GM21447 (cell line): Measurements from ENCODE around the gene ZNF792.
"Not testable (repeated sequence)": the region's sequence is repeated elsewhere in the genome, so short reads cannot be mapped to it uniquely, and the experiment has no call there.

Experiments used
- ATAC-seq: cut with Tn5 transposase; IDR thresholded peaks from one replicate; pipeline ENCODE4 v1.9.1; 2021; ENCODE audit not compliant: unreplicated experiment

The ZNF792 gene

DNA sequence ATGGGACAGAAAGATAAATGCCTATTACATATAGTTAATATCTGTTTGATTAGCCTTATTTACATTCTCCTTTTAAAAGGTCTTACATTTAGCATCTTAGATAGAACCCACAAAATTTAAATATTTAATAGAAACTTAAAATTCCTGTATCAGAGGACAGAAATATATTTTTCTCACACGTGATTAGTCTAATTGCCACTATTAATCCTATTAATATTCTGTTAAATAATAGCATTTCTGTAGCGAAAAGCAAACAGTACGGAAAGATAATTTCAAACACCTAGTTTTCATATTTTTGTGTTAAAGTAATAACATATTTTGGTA lies 37.7 kb downstream of the ZNF792 start:
- no peak for ATAC-seq

DNA sequence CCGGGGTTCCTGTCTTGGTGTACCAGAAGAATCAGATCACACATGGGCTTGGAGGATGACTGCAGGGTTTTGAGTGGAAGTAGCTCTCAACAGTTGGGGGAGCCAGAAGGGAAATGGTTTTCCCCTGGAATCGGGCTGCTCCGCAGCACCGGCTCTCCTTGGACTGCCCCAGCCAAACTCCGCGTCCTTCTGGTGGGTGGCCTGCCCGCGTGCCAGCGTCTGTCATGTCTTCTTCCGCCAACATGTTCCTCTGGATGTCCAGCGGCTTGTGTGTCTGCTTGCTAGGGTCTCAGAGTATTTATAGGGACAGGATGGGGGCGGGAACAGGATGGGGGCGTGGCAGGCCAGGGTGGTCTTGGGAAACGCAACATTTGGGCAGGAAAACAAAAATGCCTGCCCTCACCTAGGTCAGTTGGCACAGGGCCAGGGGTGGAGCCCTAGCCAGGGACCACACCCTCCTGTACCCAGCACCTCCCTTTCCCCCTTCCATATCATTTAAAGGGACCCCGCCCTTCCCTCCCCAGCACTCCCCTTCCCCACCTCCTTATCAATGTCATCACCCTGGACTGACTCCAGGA lies 38.7 kb downstream of the ZNF792 start:
- ATAC-seq, result no peak

DNA sequence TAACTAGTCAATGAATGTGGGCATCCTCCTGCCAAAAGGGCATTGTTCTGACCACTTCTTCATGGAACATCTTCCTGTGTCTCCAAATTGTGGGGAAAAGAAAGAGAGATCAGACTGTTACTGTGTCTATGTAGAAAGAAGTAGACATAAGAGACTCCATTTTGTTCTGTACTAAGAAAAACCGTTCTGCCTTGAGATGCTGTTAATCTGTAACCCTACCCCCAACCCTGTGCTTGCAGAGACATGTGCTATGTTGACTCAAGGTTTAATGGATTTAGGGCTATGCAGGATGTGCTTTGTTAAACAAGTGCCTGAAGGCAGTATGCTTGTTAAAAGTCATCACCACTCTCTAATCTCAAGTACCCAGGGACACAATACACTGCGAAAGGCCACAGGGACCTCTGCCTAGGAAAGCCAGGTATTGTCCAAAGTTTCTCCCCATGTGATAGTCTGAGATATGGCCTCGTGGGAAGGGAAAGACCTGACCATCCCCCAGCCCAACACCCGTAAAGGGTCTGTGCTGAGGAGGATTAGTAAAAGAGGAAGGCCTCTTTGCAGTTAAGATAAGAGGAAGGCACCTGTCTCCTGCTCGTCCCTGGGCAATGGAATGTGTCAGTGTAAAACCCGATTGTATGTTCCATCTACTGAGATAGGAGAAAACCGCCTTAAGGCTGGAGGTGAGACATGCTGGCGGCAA lies 43.8 kb downstream of the ZNF792 start:
- ATAC-seq, result not testable (repeated sequence)

DNA sequence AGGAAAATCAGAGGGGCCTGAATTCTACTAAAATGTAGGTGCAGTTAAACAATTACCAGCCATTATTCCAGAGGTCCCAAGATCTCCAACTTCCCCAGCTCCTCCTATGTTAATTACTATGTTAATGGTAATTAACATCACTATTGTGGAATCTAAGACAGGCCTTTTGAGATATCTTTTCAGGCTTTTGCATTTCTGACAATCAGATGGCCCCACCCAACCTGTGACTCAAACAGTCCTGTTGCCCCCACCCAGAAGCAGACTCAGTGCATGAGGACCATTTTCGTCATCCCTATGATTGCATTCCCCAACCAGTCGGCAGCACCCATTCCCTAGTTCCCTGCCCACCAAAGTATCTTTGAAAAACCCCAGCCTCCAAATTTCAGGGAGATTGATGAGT lies 45.8 kb downstream of the ZNF792 start:
- no peak for ATAC-seq

DNA sequence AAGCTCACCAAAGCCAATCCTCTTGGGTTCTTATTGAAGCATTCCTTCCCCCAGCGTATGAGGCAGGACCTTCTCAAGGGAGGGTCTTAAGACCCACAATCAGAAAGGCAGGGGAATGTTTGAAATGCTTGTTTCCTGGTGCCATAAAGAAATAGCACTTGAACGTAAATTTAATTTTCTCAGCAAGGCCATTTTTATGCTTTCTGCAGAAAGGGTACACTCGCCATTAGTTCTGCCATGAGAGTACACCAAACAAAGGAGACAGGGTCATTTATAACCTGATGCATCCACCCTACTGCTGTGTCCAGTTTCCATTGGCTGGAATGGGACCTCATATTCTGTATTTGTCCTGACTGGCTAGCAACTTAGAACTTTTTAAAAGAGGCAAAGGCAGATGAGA lies 46.9 kb downstream of the ZNF792 start:
- ATAC-seq, result not testable (repeated sequence)

DNA sequence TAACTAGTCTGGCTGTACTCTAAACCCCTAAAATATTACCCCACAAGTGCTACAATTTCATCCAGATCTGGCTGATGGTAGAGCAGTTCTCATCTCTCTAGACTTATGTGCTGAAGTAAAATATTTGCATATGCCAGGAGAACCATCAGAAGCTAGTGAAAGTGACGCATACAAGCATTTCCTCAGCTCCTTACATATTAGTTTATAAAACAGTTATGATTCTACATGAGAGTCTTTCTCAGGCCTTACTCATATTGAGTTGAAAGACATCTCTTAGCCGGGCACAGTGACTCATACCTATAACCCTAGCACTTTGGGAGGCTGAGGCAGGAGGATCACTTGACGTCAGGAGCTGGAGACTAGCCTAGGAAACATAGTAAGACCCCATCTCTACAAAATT lies 53.3 kb downstream of the ZNF792 start:
- ATAC-seq, result no peak
